Activated CD8-positive, alpha-beta memory T cell treated with anti-CD3 and anti-CD28 coated beads, Interleukin-2, amount 50 U/mL, for 4 hours (primary cell): Measurements from ENCODE around the gene ALDH4A1.

ENCODE experiments used
- DNase-seq: peaks from one replicate; pipeline ENCODE4 v3.0.0-alpha.2; 2020

Gene ALDH4A1, protein sequence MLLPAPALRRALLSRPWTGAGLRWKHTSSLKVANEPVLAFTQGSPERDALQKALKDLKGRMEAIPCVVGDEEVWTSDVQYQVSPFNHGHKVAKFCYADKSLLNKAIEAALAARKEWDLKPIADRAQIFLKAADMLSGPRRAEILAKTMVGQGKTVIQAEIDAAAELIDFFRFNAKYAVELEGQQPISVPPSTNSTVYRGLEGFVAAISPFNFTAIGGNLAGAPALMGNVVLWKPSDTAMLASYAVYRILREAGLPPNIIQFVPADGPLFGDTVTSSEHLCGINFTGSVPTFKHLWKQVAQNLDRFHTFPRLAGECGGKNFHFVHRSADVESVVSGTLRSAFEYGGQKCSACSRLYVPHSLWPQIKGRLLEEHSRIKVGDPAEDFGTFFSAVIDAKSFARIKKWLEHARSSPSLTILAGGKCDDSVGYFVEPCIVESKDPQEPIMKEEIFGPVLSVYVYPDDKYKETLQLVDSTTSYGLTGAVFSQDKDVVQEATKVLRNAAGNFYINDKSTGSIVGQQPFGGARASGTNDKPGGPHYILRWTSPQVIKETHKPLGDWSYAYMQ

DNA sequence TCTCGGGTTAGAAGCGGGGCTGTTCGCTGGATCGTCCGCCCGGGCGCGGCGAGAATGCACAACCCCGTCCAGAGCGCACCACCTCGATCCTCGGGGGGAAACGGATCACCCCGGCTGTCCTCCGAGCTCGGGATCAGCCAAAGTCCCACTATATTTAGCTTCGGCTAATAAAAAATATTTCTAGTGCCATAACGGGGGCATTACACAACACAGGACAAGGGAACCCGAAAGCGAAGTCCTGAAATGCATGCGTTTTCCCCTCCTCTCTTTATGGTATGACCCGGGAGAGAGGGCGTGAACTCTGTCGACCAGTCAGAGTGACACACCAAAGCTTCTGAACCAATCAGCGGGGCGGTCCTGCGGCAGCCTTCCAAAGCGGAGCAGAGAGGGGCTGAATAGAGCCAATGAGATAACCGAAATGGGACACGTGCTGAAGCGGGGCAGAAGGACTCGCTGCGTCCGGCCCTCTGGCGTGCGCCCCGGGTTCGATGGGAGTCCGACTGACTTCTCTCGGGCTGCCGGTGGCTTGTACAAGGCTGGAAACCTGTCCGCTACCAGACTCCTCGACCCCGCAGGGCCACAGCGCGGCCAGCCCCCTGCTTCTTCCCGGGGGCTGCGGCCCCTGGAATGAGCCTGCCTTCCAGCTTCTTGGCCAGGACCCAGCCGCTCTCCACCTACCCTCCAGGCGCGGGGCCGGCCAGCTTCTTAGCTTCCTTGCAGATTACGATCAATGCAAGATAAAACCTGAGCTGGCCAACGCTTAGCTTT lies at the start of gene ALDH4A1:
ALDH4A1 (minus strand) TSS at position 33 of the 768 bp plus-strand sequence; CDS start at position 1, 32 bp downstream.
- DNase-seq: peak; percentile 88

GRCh38 chr1:18951818-18952391 lies 49.5 kb upstream of the ALDH4A1 start:
- DNase-seq: peak; percentile 65

DNA sequence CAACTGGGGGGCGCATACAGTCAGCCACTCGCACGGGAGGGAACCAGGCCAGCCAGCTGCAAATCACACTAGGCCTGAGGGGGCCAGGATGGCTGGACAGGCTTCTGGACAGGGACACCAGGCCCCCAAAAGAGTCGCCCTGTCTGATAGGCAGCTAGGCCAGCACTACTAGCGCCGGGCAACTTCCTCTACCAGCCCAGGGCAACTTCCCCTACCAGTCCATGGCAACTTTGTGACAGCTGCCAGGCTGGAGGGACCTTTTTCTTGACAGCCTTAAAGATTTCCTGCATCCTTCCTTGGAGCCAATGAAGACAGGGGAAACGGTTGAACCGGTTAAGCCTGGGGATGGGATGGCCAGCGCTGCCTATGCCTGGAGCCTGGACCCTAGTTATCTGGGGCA lies 49.1 kb upstream of the ALDH4A1 start:
- no peak for DNase-seq

DNA sequence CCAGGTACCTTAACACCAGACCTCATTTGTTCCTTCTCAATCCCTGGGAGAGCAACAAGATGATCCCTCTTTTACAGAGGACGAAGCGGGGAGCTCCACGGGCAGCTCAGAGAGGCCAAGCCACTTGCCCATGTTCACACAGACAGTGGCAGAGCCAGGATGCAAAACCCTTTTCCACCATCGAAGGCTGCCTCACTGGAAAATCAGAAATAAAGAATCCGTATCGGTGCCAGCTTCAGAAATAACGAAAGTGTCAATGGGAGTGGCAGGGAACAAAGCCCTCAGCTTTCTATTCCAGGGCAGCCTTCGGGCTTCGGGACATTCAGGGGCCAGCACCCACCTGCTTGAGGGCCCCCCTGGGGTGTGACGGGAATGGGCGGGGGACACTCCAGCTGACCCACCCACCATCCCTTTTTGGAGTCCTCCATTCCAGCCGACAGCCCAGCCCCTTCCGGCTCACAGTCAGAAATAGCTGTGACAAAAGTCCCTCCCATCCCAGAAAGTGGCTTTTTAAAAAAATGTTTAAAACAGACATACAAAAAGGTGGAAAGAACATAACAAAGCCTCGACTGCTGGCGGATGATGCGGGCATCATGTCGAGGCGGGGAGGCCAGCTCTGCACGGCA lies 48.2 kb upstream of the ALDH4A1 start:
- no peak for DNase-seq

- no peak for DNase-seq
Measured at GRCh38 chr1:18949686-18950400, 47.5 kb upstream of the ALDH4A1 start.

DNA sequence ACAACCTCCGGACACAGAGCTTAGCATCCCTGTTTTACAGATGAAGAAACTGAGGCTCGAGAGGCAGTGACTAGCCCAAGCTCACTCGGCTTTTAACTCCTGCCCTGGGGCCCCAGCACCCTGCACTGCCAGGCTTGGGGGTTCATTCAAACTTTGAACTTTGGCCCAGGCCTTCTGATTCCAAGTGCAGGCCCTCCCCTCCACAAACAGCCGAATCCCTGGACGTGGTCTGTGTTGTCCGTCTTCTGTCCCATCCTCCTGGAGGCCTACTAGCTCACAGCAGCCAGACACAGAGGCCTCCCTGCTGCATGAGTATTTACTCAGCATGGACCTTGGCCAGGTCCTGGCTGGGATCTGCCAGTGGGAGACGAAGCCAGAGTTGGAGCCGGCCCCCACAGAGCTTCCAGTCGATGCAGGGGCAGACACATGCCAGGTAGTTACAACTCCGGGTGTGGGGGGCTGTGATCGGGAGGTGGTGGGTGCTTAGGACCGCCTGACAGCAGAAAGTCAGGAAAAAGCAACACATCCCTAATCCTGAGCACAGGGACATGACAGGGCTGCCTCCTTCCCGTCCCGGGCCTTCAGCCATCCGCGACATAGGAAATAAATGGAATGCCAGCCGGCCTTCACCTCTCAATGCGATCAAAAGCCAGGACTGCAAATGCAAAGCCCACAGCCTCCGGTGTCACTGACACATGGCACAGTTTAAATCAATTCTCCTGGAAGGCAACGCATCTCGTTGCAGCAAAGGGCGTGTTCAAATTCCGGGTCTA lies 46.7 kb upstream of the ALDH4A1 start:
- no peak for DNase-seq

DNA sequence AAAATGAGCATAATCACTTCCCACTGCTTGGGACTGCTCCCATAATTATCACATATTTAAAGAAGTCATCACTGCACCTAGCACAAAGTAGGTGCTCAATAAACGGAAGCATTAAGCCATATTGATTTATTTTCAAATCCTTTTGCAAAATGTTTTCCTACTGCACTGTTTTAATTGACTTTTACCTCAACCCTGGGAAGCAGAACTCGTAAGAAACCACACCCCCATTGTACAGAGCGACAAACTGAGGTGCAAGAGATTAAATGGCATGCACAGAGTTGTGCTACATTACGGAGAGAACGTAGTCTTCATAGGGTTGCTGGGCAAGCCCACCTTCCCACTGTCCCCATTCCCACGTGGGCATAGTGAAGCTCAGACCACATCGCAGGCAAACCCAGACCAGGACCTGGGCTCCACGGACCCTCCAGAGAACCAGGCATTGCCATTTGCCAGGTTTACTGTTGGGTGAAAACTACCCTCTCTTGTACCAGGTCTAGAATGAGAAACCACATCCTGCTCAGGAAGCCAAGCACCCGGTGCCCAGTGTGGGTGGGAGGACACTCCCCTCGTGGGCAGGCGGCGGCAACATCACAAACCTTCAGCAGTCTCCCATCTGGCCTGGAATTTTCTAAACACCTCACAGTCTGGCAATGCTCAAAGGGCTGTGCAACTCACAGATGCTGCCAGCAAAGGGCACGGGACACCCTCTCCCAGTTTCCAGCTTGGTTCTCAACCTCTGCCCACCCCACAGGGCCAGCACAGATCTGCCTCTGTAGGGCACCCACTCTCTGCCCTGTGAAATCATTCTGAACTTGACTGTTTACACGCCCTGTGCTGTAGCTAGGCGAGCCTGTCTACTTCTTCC lies 45.9 kb upstream of the ALDH4A1 start:
- DNase-seq: peak; percentile 65

DNA sequence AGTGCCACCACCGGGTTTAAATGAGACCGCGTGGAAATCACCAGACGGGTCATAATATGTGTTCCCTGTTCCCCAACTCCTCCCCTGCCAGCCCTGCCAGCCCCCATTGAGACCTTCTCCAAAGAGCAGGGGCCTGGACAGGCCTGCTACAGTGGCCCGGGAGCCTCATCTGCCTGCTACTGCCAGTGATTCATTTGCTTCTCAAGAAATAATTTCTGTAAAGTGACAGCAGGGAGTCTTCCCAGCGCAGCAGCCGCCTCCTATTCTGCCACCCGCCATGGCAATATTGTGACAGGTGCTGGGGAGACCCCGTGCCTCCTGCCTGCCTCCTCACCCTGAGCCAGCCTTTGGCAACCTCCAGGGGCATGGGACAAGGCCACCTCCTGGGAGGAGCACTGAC lies 45.2 kb upstream of the ALDH4A1 start:
- DNase-seq: no peak

DNA sequence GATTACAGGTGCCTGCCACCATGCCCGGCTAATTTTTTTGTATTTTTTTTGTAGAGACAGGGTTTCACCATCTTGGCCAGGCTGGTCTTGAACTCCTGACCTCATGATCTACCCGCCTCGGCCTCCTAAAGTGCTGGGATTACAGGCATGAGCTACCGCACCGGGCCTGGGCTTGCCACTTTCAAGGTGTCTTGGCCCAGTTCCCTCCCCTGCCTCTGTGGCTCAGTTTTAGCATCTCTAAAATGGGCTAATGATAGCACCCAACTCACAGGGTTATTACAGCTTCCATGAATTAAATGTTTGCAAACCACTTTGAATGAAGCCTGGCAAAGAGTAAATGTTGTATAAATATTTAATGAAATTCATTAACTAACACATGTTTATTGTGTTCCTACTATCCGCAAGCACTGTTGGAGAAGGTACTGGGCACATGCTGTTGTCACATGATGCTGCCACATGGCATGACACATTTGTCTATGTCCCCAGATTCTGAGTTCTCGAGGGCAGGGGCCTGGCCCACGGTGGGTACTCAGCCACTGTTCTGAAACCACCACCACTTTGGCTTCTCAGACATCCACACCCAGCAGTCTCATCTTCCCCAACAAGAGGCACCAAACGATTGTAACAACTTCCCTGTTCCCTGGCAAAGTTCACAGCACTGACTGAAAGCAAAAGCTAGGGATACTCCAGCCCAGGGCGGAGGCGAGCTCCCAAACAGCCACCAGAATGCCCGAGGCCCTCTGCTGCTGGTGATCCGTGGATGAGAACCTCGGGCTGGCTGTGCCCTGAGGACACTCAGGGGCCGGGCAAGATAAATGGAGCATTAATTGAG lies 44.4 kb upstream of the ALDH4A1 start:
- no peak for DNase-seq

- DNase-seq: no peak
Measured at GRCh38 chr1:18945401-18945849, 43.1 kb upstream of the ALDH4A1 start.

DNA sequence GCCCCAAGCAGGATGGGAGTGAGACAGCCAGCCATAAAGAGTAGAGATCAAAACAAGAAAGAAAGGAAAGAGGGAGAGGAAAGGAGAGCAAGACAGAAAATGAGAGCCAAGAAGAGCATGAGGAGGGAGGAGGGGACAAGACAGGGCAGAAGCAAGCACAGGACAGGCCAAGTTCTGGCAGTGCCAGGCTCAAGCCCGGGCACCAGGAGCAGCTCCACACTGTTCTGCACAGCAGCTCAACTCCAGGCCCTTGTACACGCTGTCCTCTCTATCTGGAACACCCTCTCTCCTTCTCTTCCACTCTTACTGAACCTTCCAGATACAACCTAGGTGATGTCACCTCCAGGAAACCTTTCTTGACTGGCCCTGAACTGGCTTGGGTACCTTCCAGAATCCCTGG lies 42.5 kb upstream of the ALDH4A1 start:
- DNase-seq: no peak

GRCh38 chr1:18943914-18944572 lies 41.7 kb upstream of the ALDH4A1 start:
- no peak for DNase-seq

DNA sequence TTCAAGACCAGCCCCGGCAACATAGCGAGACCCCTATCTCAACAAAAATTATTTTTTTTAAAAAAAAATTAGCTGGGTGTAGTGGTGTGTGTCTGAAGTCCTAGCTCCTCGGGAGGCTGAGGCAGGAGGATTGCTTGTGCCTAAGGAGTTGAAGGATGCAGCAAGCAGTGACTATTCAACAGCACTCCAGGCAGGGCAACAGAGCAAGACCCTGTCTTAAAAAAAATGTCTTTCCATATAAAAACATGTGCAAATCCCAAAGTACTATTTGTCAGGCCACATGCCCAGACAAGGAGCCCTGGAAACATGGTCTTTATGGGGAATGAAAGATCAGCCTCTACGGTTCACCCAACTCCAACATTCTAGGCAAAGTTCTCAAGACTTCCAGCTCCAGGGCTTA lies 40.8 kb upstream of the ALDH4A1 start:
- no peak for DNase-seq

- DNase-seq: no peak
Measured at GRCh38 chr1:18942340-18942739, 40.0 kb upstream of the ALDH4A1 start.

DNA sequence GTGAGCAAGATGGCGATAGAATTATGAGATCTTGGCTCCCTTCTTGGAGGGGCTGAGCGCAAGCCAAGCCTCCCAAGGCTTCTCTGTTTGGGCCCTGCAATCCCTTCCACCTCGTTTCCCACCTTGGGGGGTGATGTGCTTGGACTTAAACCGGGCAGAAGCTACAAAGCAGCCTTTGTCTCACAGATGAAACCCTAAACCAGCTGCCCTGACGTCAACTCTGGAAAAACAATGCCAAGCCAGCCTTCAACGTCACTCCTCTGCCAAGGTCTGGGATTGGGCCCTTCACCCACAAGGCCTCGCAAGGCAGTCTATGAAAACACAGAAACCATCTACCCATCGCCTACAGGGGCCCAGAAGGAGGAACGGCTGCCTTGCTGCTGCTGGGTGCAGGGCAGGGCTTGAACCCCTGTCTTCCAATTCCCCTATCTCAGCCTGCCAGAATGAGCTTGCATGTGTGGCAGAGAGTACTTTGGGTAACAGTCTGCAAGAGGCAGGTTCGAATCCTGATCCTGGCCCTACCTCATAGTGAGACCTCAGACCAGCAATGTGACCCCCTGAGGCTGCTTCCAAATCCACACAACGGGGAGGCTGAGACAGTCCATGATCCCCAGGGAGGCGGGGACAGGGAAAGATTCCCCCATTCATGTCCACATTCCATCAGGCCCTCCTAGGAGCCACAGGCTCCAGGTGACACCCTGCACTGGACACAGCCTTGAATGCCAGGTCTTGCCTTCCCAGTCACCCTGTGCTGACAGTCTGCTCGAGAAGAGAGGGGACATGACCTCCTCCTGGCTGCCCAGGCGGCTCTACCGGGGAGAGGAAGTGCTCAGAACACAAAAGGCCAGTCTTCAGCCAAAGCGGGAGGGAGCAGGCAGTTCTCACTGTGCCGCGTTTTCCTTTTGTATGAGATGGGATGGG lies 39.1 kb upstream of the ALDH4A1 start:
- DNase-seq: no peak

- DNase-seq: no peak
Measured at GRCh38 chr1:18940303-18941020, 38.1 kb upstream of the ALDH4A1 start.
